Gastrocnemius medialis (tissue), 4 donors: ENCODE data around the gene TDRD3.

Source experiments
- CTCF ChIP-seq, 5 experiments: fragments of 450-650 bp in 3 of 5; fragments of 200-600 bp in 2 of 5; sonication (generic) in 2 of 5; IDR thresholded peaks in 4 of 5; conservative IDR thresholded peaks in 1 of 5; 1 replicate in 4 of 5; 2 replicates in 1 of 5; pipeline ENCODE4 v1.5.1; 2016 to 2019; ENCODE audit warnings: antibody characterized with exemption in 5 of 5, mild to moderate bottlenecking in 3 of 5, moderate library complexity in 3 of 5
- POLR2A ChIP-seq, 2 donors: fragments of 450-650 bp; IDR thresholded peaks; one replicate each; pipeline ENCODE4 v1.6.1; 2017; ENCODE audit warnings: antibody characterized with exemption in 2 of 2, mild to moderate bottlenecking in 2 of 2, moderate library complexity in 2 of 2

- TF ChIP-seq POLR2A (IDR thresholded peaks at IDR 0.05) (no peak), CTCF (IDR thresholded peaks at IDR 0.05 in 4 of 5, conservative IDR thresholded peaks at IDR 0.05 in 1 of 5) (no peak)
Observed at GRCh38 chr13:60479273-60479672, 82.3 kb downstream of the TDRD3 start.
